ENCODE results near the gene PAPPA2. TPM values are rescaled to one million over a fixed set of nuclear protein-coding genes. Genes with fewer than 3 reads are reported as not detected.

Gene PAPPA2
- total and polyA plus RNA-seq, 2 of the 4 experiments (the other 2 are of a cell fraction) = 0.10 to 0.18 TPM

DNA sequence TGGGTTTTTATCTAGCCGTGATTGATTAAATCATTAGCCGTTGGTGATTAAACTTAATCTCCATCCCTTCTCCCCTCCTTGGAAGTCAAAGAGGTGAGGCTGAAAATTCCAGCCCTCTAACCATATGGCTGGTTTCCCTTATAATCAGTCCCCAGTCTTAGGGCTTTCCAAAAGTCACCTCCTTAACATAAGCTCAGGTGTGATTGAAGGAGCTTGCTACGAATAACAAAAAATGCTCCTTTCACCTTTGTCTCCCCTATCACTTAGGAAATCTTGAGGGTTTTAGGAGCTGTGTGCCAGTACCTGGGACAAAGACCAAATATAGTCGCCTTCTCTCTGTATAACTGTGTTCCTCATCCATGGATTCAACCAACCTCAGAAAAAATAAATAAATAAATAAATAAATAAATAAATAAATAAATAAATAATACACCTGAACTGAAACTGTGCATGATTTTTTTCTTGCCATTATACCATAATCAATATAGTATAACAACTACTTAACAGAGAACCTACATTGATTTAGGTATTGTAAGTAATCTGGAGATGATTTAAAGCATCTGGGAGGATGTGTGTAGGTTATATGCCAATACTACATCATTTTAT is 82.2 kb downstream of the PAPPA2 start:
- no peak overlapping the region for H2AK5ac ChIP-seq (ENCODE audit: low read depth, low read length)
- in situ Hi-C loops (cut with MboI; ENCODE audit: low sequenced_read_pairs) (no loop called here), intact Hi-C loops (cut with micrococcal nuclease) (no loop called here), dilution Hi-C loops (cut with HindIII; ENCODE audit: low sequenced_read_pairs, unreplicated experiment) (no loop called here)
- no peak overlapping the region for H3K14ac ChIP-seq (replicated peaks; ENCODE audit: low read depth, low read length)
- TF ChIP-seq, protein P1, sequence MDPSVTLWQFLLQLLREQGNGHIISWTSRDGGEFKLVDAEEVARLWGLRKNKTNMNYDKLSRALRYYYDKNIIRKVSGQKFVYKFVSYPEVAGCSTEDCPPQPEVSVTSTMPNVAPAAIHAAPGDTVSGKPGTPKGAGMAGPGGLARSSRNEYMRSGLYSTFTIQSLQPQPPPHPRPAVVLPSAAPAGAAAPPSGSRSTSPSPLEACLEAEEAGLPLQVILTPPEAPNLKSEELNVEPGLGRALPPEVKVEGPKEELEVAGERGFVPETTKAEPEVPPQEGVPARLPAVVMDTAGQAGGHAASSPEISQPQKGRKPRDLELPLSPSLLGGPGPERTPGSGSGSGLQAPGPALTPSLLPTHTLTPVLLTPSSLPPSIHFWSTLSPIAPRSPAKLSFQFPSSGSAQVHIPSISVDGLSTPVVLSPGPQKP (IDR thresholded peaks at IDR 0.05; ENCODE audit: borderline replicate concordance, low read depth, low read length) = no peak
- TF ChIP-seq MXI1 (IDR thresholded peaks at IDR 0.05; ENCODE audit: borderline replicate concordance, low read depth, low read length) = no peak
- TF ChIP-seq, protein P2, sequence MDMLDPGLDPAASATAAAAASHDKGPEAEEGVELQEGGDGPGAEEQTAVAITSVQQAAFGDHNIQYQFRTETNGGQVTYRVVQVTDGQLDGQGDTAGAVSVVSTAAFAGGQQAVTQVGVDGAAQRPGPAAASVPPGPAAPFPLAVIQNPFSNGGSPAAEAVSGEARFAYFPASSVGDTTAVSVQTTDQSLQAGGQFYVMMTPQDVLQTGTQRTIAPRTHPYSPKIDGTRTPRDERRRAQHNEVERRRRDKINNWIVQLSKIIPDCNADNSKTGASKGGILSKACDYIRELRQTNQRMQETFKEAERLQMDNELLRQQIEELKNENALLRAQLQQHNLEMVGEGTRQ (IDR thresholded peaks at IDR 0.05; ENCODE audit: low read depth, low read length) = no peak
- TF ChIP-seq RFX5 (IDR thresholded peaks at IDR 0.05; ENCODE audit: low read depth, low read length) = no peak
- TF ChIP-seq, protein P3, sequence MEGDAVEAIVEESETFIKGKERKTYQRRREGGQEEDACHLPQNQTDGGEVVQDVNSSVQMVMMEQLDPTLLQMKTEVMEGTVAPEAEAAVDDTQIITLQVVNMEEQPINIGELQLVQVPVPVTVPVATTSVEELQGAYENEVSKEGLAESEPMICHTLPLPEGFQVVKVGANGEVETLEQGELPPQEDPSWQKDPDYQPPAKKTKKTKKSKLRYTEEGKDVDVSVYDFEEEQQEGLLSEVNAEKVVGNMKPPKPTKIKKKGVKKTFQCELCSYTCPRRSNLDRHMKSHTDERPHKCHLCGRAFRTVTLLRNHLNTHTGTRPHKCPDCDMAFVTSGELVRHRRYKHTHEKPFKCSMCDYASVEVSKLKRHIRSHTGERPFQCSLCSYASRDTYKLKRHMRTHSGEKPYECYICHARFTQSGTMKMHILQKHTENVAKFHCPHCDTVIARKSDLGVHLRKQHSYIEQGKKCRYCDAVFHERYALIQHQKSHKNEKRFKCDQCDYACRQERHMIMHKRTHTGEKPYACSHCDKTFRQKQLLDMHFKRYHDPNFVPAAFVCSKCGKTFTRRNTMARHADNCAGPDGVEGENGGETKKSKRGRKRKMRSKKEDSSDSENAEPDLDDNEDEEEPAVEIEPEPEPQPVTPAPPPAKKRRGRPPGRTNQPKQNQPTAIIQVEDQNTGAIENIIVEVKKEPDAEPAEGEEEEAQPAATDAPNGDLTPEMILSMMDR (conservative IDR thresholded peaks at IDR 0.05; ENCODE audit: low read depth, low read length) = no peak
- TF ChIP-seq FOS (IDR thresholded peaks at IDR 0.05; ENCODE audit: low read depth, low read length) = no peak
- no peak for TF ChIP-seq RAD21 (IDR thresholded peaks at IDR 0.05; ENCODE audit: low read length)
- TF ChIP-seq CEBPB (IDR thresholded peaks at IDR 0.05; ENCODE audit: low read depth, low read length) = no peak
- TF ChIP-seq BHLHE40 (IDR thresholded peaks at IDR 0.05; ENCODE audit: low read depth, low read length) = no peak
- TF ChIP-seq POLR2A (IDR thresholded peaks at IDR 0.05; ENCODE audit: low read depth, low read length) = no peak
- TF ChIP-seq SMC3 (IDR thresholded peaks at IDR 0.05; ENCODE audit: low read depth, low read length) = no peak
- no peak for TF ChIP-seq CHD1 (IDR thresholded peaks at IDR 0.05; ENCODE audit: low read depth, low read length)
- no peak for TF ChIP-seq MAZ (IDR thresholded peaks at IDR 0.05; ENCODE audit: borderline replicate concordance, low read depth, low read length)
- no peak for TF ChIP-seq RCOR1 (IDR thresholded peaks at IDR 0.05; ENCODE audit: insufficient replicate concordance, low read length)
- no peak overlapping the region for H2AK9ac ChIP-seq (replicated peaks; ENCODE audit: low read depth, low read length, poor library complexity)
- H3K9ac ChIP-seq (ENCODE audit: low read depth, low read length) = no peak overlapping the region
- H3K27me3 ChIP-seq (ENCODE audit: control insufficient read depth, insufficient read depth, low read length) = no peaks in the 10 kb centered on the region
- H2BK5ac ChIP-seq (ENCODE audit: low read depth, low read length, poor library complexity, severe bottlenecking) = no peak overlapping the region
- H3K4ac ChIP-seq (ENCODE audit: low read depth, low read length) = no peak overlapping the region
- no peaks in the 10 kb centered on the region for H3K36me3 ChIP-seq (ENCODE audit: control insufficient read depth, insufficient read depth, low read length)
- no peaks in the 10 kb centered on the region for H3K9me1 ChIP-seq (ENCODE audit: insufficient read depth, low read length)
- no peak overlapping the region for H2BK15ac ChIP-seq (ENCODE audit: low read depth, low read length)
- H3K9me3 ChIP-seq (ENCODE audit: control insufficient read depth, insufficient read depth, low read length) = peaks cover 5% of the 10 kb centered on the region
- H3K79me1 ChIP-seq (ENCODE audit: low read depth in 1 of 2, low read length in 2 of 2) = no peaks in the 10 kb centered on the region
- H2BK120ac ChIP-seq (ENCODE audit: low read depth, low read length) = no peak overlapping the region
- ATAC-seq (ENCODE audit: low read depth) = no peak
- no peak for DNase-seq
- H4K8ac ChIP-seq (ENCODE audit: low read depth in 2 of 2, low read length in 2 of 2) = no peak overlapping the region
- H3K4me3 ChIP-seq (ENCODE audit: insufficient read depth, low read depth, low read length) = no peak overlapping the region
- no peak overlapping the region for H3K18ac ChIP-seq (ENCODE audit: low read depth, low read length)
- H2BK20ac ChIP-seq (ENCODE audit: low read depth, low read length) = no peak overlapping the region
- H3K56ac ChIP-seq (ENCODE audit: extremely low read depth, insufficient read depth, low read length) = no peak overlapping the region
- no peaks in the 10 kb centered on the region for H3K4me1 ChIP-seq (ENCODE audit: control insufficient read depth, insufficient read depth, low read length)
- H3K23ac ChIP-seq (ENCODE audit: low read depth, low read length) = no peak overlapping the region
- no peak overlapping the region for H2AFZ ChIP-seq (replicated peaks; ENCODE audit: low read length, poor library complexity)
- H4K20me1 ChIP-seq (ENCODE audit: insufficient read depth, low read length) = no peaks in the 10 kb centered on the region
- ChIA-PET CTCF (no interaction called here), POLR2A (ENCODE audit: unreplicated experiment) (no interaction called here)
- H3K4me2 ChIP-seq (ENCODE audit: low read depth, low read length) = no peak overlapping the region
- H4K5ac ChIP-seq (ENCODE audit: low read depth, low read length) = no peak overlapping the region
- WGBS, 2 experiments (ENCODE audit: extremely low coverage in 2 of 2, insufficient read length in 1 of 2) = no CpG with 5 or more reads among the region's 4 CpGs
- no peak overlapping the region for H4K91ac ChIP-seq (ENCODE audit: insufficient read depth, low read depth, low read length)
- H3K27ac ChIP-seq (ENCODE audit: insufficient read depth, low read length) = no peak overlapping the region
- no TSS peak for BruUV-seq (replicated peaks)
